HG03045 (cell line): ENCODE results near the gene KCNQ1.
"Not testable (repeated sequence)": the region's sequence is repeated elsewhere in the genome, so short reads cannot be mapped to it uniquely, and the experiment has no call there.

Experiments used
- ATAC-seq: cut with Tn5 transposase; IDR thresholded peaks from one replicate; pipeline ENCODE4 v1.9.1; 2021; ENCODE audit warnings: mild to moderate bottlenecking, moderate library complexity; ENCODE audit not compliant: unreplicated experiment

Gene KCNQ1

GRCh38 chr11:2631161-2631560, 186.4 kb downstream of the KCNQ1 start:
- no peak for ATAC-seq

GRCh38 chr11:2639763-2640162, 195.0 kb downstream of the KCNQ1 start:
- ATAC-seq: not testable (repeated sequence)

- no peak for ATAC-seq
Measured at GRCh38 chr11:2641623-2642022, 196.8 kb downstream of the KCNQ1 start.

DNA sequence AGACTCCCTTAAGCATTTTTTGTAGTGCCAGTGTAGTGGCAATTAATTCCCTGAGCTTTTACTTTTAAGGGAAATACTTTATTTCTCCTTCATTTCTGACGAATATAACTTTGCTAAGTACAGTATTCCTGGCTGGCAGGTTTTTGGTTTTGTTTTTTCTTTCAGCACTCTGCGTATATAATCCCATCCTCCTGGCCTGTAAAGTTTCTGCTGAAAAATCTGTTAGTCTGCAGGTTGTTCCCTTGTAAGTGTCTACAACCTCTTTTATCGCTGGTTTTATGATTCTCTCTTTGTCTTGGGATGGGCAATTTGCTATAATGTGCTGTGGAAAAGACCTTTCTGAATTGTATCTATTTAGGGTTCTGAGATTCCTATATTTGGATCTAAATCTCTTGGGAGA, 198.9 kb downstream of the KCNQ1 start:
- ATAC-seq: no peak

- ATAC-seq: no peak
Measured at GRCh38 chr11:2644844-2645778, 200.3 kb downstream of the KCNQ1 start.

DNA sequence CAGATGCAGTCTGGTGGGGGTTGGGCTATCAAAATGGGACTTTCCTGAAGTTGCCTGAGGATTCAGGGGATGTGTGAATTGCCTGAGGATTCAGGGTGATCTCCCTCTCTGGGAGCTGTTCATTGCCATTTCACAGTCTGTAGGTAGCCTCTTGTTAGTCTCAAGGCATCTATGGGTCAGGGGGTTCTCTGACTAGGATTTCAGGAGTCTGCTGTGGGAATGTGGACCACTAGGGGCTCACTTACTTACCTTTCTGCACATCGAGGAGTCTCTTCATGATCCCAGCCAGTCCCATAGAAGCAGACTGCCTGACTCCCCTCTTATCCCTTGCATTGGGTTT, 200.9 kb downstream of the KCNQ1 start:
- no peak for ATAC-seq

DNA sequence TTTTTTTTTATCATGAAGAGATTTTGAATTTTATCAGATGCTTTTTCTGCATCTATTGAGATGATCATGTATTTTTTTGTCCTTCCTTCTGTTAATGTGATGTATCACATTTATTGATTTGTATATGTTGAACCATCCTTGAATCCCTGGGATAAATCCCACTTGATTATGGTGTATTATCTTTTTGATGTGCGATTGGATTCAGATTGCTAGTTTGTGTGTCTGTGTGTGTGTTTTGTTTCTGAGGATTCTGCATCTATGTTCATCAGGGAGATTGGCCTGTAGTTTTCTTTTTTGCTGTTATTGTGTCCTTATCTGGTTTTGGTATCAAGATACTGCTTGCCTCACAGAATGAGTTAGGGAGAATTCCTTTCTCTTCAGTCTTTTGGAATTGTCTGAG, 202.4 kb downstream of the KCNQ1 start:
- no peak for ATAC-seq

GRCh38 chr11:2647953-2648352, 203.1 kb downstream of the KCNQ1 start:
- ATAC-seq: no peak

- ATAC-seq: no peak
Measured at GRCh38 chr11:2649400-2649799, 204.6 kb downstream of the KCNQ1 start.

GRCh38 chr11:2649848-2650247, 205.0 kb downstream of the KCNQ1 start:
- no peak for ATAC-seq

DNA sequence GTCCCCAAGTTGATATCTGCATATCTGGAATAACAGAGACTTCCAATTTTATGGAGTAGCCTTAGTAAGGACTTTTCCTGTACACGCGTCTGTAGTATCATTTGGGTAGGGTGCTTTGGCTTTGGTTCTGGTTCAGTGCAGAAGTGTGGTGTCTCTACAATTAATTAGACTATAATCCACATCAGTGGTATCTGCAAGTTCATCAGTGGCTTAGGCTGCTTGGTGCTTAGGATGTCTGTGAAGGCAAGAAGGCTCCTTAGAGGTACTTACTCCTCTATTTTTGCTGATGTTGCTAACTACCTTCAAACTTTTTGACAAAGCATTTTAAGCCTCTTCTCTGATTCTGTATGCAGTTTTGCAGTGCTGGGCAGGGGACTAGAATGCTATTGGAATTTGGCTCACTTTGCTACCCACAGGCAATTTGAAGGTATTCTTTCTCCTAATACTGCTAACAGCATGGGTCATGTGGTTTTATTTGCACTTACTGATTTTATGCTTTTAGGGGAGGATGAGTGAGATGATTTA, 205.6 kb downstream of the KCNQ1 start:
- no peak for ATAC-seq

GRCh38 chr11:2651054-2651617, 206.3 kb downstream of the KCNQ1 start:
- ATAC-seq: no peak

GRCh38 chr11:2651826-2652271, 207.0 kb downstream of the KCNQ1 start:
- ATAC-seq: no peak

GRCh38 chr11:2652333-2653197, 207.8 kb downstream of the KCNQ1 start:
- no peak for ATAC-seq

- ATAC-seq: no peak
Measured at GRCh38 chr11:2653198-2653551, 208.4 kb downstream of the KCNQ1 start.

GRCh38 chr11:2653930-2654739, 209.3 kb downstream of the KCNQ1 start:
- ATAC-seq: no peak

GRCh38 chr11:2655016-2655719, 210.4 kb downstream of the KCNQ1 start:
- no peak for ATAC-seq

GRCh38 chr11:2655834-2656622, 211.2 kb downstream of the KCNQ1 start:
- ATAC-seq: no peak

GRCh38 chr11:2656859-2657258, 212.1 kb downstream of the KCNQ1 start:
- no peak for ATAC-seq
